ENCODE measurements around the gene BLACAT1.
"Not testable (repeated sequence)": the region's sequence is repeated elsewhere in the genome, so short reads cannot be mapped to it uniquely, and the experiment has no call there.

BLACAT1 gene

GRCh38 chr1:205441716-205442050, 14.2 kb downstream of the BLACAT1 start:
- DNase-seq (ENCODE audit: low read depth in 3 of 3): no peak

GRCh38 chr1:205441318-205441633, 14.6 kb downstream of the BLACAT1 start:
- no peak for DNase-seq (ENCODE audit: low read depth in 3 of 3)

GRCh38 chr1:205440476-205441317, 15.1 kb downstream of the BLACAT1 start:
- peak; percentile 41 to 66 (median 41) for DNase-seq (ENCODE audit: low read depth in 3 of 3)

- no peak for DNase-seq (ENCODE audit: low read depth in 3 of 3)
These were observed 15.7 kb downstream of the BLACAT1 start for GRCh38 chr1:205440121-205440475.

- DNase-seq (ENCODE audit: low read depth in 3 of 3): no peak
These were observed 17.4 kb downstream of the BLACAT1 start for GRCh38 chr1:205438213-205439158.

GRCh38 chr1:205437570-205437969, 18.3 kb downstream of the BLACAT1 start:
- no peak for DNase-seq (ENCODE audit: low read depth in 3 of 3)

GRCh38 chr1:205436776-205437410, 19.0 kb downstream of the BLACAT1 start:
- DNase-seq (ENCODE audit: low read depth in 3 of 3): no peak

GRCh38 chr1:205435578-205436573, 20.0 kb downstream of the BLACAT1 start:
- no peak for DNase-seq (ENCODE audit: low read depth in 3 of 3)

GRCh38 chr1:205434738-205435137, 21.1 kb downstream of the BLACAT1 start:
- no peak for DNase-seq (ENCODE audit: low read depth in 3 of 3)

GRCh38 chr1:205432692-205433091, 23.2 kb downstream of the BLACAT1 start:
- not testable (repeated sequence) for DNase-seq (ENCODE audit: low read depth in 3 of 3)

GRCh38 chr1:205432116-205432515, 23.7 kb downstream of the BLACAT1 start:
- no peak for DNase-seq (ENCODE audit: low read depth in 3 of 3)

- peak in 1 of 3 donors; percentile 41 for DNase-seq (ENCODE audit: low read depth in 3 of 3)
These were observed 25.0 kb downstream of the BLACAT1 start for GRCh38 chr1:205430696-205431305.

GRCh38 chr1:205429762-205430695, 25.8 kb downstream of the BLACAT1 start:
- no peak for DNase-seq (ENCODE audit: low read depth in 3 of 3)

GRCh38 chr1:205424901-205425600, 30.8 kb downstream of the BLACAT1 start:
- DNase-seq (ENCODE audit: low read depth in 3 of 3): no peak

- DNase-seq (ENCODE audit: low read depth in 3 of 3): no peak
These were observed 31.9 kb downstream of the BLACAT1 start for GRCh38 chr1:205423814-205424399.

- no peak for DNase-seq (ENCODE audit: low read depth in 3 of 3)
These were observed 32.7 kb downstream of the BLACAT1 start for GRCh38 chr1:205422993-205423642.

- no peak for DNase-seq (ENCODE audit: low read depth in 3 of 3)
These were observed 34.0 kb downstream of the BLACAT1 start, which contains the start of gene LEMD1 for GRCh38 chr1:205421798-205422197. Gene LEMD1, minus strand, starts transcription at chr1:205422056. Its CDS starts 1,520 bp downstream, at chr1:205420536.

- no peak for DNase-seq (ENCODE audit: low read depth in 3 of 3)
These were observed 34.9 kb downstream of the BLACAT1 start for GRCh38 chr1:205420938-205421337.

Measured in stimulated activated CD4-positive, alpha-beta T cell treated with anti-CD3 and anti-CD28 coated beads, TNF-alpha, amount 100 ng/mL, for 48 hours (primary cell).